Breast epithelium (tissue), 4 donors: ENCODE measurements around the gene KHK. TPM values are rescaled to one million over a fixed set of nuclear protein-coding genes. Genes with fewer than 3 reads are reported as not detected.

Source experiments
- DNase-seq, 2 donors: peaks; one replicate each; pipeline ENCODE4 v3.0.0-alpha.2; 2019; ENCODE audit warnings: low spot score in 2 of 2
- H3K27ac ChIP-seq, 2 donors: fragments of 200-600 bp; sonication (generic) in 1 of 2; one replicate each; pipeline ENCODE4 v1.5.1; 2016 to 2019; ENCODE audit warnings: mild to moderate bottlenecking in 1 of 2
- H3K27me3 ChIP-seq, 2 donors: fragments of 200-600 bp; sonication (generic) in 1 of 2; one replicate each; pipeline versions ENCODE4 v1.5.1 to v1.6.0; 2017 to 2019; ENCODE audit warnings: control low read depth in 1 of 2, mild to moderate bottlenecking in 1 of 2
- H3K36me3 ChIP-seq: fragments of 200-600 bp; one replicate; pipeline ENCODE4 v1.5.1; 2019
- H3K4me1 ChIP-seq, 2 donors: fragments of 200-600 bp; sonication (generic); one replicate each; pipeline ENCODE4 v1.5.1; 2016 to 2019; ENCODE audit warnings: control low read depth in 1 of 2
- H3K4me3 ChIP-seq, 3 donors: fragments of 200-600 bp; sonication (generic); 1 replicate in 2 of 3; 2 replicates in 1 of 3; pipeline ENCODE4 v1.5.1; 2016 to 2019; ENCODE audit warnings: mild to moderate bottlenecking in 3 of 3, moderate library complexity in 2 of 3
- H3K9me3 ChIP-seq, 2 donors: fragments of 200-600 bp; sonication (generic) in 1 of 2; one replicate each; pipeline ENCODE4 v1.5.1; 2016 to 2019; ENCODE audit warnings: control low read depth in 1 of 2
- CTCF ChIP-seq, 3 donors: fragments of 450-650 bp; IDR thresholded peaks; one replicate each; pipeline ENCODE4 v1.5.1; 2016 to 2017; ENCODE audit warnings: antibody characterized with exemption in 3 of 3, mild to moderate bottlenecking in 3 of 3, moderate library complexity in 3 of 3
- POLR2A ChIP-seq: fragments of 450-650 bp; IDR thresholded peaks from one replicate; pipeline ENCODE4 v1.6.1; 2016; ENCODE audit warnings: antibody characterized with exemption, mild to moderate bottlenecking, moderate library complexity
- POLR2AphosphoS5 ChIP-seq, 3 donors: sonication (generic); formaldehyde crosslinking; IDR thresholded peaks; one replicate each; pipeline ENCODE4 v1.6.1; 2017; ENCODE audit warnings: antibody characterized with exemption in 3 of 3
- intact Hi-C: fragments of 100-400 bp; cut with DNase I; formaldehyde crosslinking; loops from one replicate; pipeline ENCODE4 v1.15.1; 2023; ENCODE audit warnings: low total_unique reads
- total RNA-seq, 3 donors: library from RNA; depleted of rRNA; stranded (reverse); fragments of >200 nt; gene quantifications; one replicate each; pipeline ENCODE4 v1.1.0, GENCODE V29; 2016

Gene KHK
- total RNA-seq, 3 donors from 2014 or later, result 2.2 to 4.1 (median 3.6) TPM

- peaks cover 0 to 18% of the 10 kb centered on the region in 2 donors for H3K4me1 ChIP-seq
- H3K4me3 ChIP-seq, result peak overlapping the region in 1 of 3 donors; percentile 27
- H3K36me3 ChIP-seq, result no peaks in the 10 kb centered on the region
- H3K9me3 ChIP-seq, result no peaks in the 10 kb centered on the region
- intact Hi-C loops, result no loop called here
- no peak for TF ChIP-seq POLR2A
- no peak for TF ChIP-seq CTCF (IDR thresholded peaks at IDR 0.05)
- no peak for TF ChIP-seq POLR2AphosphoS5 (IDR thresholded peaks at IDR 0.05)
- H3K27me3 ChIP-seq, result no peaks in the 10 kb centered on the region
- peak overlapping the region; percentile 36 to 82 for H3K27ac ChIP-seq
- no peak for DNase-seq
Measured at GRCh38 chr2:27081984-27082772, 4.4 kb upstream of the KHK start.

- Histone ChIP-seq H3K9me3 (no peaks in the 10 kb centered on the region), H3K4me3 (no peak overlapping the region), H3K27ac (peak overlapping the region in 1 of 2 donors; percentile 36), H3K36me3 (no peaks in the 10 kb centered on the region), H3K27me3 (no peaks in the 10 kb centered on the region), H3K4me1 (peaks cover 0 to 18% of the 10 kb centered on the region in 2 donors)
- TF ChIP-seq CTCF (IDR thresholded peaks at IDR 0.05), result no peak
- TF ChIP-seq POLR2A, result no peak
- TF ChIP-seq POLR2AphosphoS5 (IDR thresholded peaks at IDR 0.05), result no peak
- intact Hi-C loops, result no loop called here
- no peak for DNase-seq
Measured at GRCh38 chr2:27082773-27083409, 3.7 kb upstream of the KHK start.

- no peaks in the 10 kb centered on the region for H3K36me3 ChIP-seq
- intact Hi-C loops, result no loop called here
- no peaks in the 10 kb centered on the region for H3K9me3 ChIP-seq
- no peak overlapping the region for H3K27ac ChIP-seq
- TF ChIP-seq POLR2A (no peak), CTCF (IDR thresholded peaks at IDR 0.05) (no peak), POLR2AphosphoS5 (IDR thresholded peaks at IDR 0.05) (no peak)
- no peak for DNase-seq
- H3K4me3 ChIP-seq, result no peak overlapping the region
- H3K4me1 ChIP-seq, result peaks cover 0 to 18% of the 10 kb centered on the region in 2 donors
- H3K27me3 ChIP-seq, result no peaks in the 10 kb centered on the region
Measured at GRCh38 chr2:27083410-27084296, 2.9 kb upstream of the KHK start.

GRCh38 chr2:27084297-27085061 is 2.1 kb upstream of the KHK start:
- intact Hi-C loops, result no loop called here
- no peak overlapping the region for H3K4me3 ChIP-seq
- no peak for DNase-seq
- H3K9me3 ChIP-seq, result no peaks in the 10 kb centered on the region
- no peaks in the 10 kb centered on the region for H3K27me3 ChIP-seq
- H3K4me1 ChIP-seq, result peaks cover 0 to 18% of the 10 kb centered on the region in 2 donors
- H3K27ac ChIP-seq, result no peak overlapping the region
- TF ChIP-seq CTCF (IDR thresholded peaks at IDR 0.05) (no peak), POLR2A (no peak), POLR2AphosphoS5 (IDR thresholded peaks at IDR 0.05) (no peak)
- no peaks in the 10 kb centered on the region for H3K36me3 ChIP-seq
